CD4-positive, alpha-beta T cell treated with Interleukin-2 at 100 ng/mL for 4 hours (primary cell): ENCODE measurements around the gene RAP1GAP.

Source experiments
- DNase-seq: peaks from one replicate; pipeline ENCODE4 v3.0.0-alpha.2; 2020; ENCODE audit warnings: low spot score

RAP1GAP gene

DNA sequence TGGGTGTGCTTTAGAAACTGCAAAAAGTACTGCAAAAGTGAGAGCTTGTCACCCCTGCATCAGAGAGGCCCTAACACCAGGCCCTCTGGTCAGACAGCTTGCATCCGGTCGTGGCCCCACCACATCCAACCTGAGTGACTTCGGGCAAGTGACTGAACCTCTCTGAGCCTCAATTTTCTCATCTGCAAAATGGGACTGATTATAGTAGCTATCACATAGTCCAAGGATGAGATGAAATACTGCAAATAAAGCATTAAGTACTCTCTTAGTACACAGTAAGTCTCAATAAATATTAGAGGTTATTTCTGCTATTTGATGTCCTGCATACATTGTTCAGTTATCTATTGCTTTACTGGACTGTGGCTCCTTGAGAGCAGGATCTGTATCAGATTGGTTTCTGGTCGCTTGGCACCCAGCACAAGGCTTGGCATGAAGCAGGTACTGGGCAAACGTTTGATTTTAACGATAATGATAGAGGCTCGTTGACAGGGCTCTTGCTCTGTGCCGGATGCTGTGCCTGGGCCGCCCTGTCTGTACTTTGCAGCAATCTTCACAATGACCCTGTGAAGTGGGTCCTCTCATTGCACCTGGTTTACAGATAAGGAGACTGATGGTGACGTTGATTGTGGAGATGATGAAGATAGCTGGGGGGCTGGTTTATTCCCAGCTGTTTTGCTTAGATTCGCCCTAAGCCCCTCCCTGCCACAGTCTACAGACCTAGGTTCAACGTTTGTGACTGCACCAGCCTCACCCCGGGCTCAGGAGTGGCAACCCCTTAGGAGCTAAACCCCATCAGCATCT is 43.6 kb downstream of the RAP1GAP start:
- DNase-seq = no peak

- no peak for DNase-seq
Observed at GRCh38 chr1:21624571-21625389, 44.4 kb downstream of the RAP1GAP start.

- DNase-seq = no peak
Observed at GRCh38 chr1:21623410-21623961, 45.7 kb downstream of the RAP1GAP start.

DNA sequence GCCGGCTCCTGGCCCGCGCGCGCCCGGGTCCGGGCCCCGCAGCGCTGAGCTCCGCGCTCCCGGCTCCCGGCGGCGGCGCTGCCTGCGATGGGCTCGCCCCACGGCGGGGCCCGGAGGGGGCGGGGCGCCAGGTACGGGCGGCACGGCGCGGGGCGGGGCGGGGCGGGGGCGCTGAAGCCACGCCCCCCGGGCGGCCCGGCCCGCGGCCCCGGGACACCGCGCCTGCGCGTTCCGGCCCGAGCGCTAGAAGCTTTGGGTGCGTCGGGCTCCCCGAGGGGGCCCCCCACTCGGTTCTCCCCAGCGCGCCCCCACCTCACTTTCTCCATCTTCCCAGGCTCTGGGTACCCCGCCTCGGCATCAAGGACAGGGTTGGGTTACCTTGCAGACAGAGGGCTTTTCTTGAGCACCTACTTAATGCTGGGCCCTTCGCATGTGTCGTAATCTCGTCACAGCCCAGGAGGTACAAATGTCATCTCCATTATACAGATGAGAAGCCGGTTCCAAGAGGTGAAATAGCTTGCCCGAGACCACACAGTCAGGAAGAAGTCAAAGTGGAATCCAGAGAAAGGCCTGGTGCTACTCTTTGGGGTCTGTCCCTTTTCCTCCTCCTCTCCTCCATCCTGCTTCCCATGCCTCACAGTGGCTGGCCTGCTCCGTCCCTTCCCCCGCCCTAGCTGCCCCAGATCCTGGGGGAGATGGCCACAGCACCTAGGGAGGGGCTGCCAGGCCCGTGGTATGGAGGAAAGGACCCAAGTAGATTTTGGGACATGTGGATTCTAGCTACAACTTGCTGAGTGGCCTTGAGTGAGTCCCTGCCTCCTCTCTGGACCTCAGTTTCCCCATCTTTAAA is 46.5 kb downstream of the RAP1GAP start:
- peak; percentile 10 for DNase-seq

GRCh38 chr1:21621761-21622436 is 47.3 kb downstream of the RAP1GAP start:
- no peak for DNase-seq

DNA sequence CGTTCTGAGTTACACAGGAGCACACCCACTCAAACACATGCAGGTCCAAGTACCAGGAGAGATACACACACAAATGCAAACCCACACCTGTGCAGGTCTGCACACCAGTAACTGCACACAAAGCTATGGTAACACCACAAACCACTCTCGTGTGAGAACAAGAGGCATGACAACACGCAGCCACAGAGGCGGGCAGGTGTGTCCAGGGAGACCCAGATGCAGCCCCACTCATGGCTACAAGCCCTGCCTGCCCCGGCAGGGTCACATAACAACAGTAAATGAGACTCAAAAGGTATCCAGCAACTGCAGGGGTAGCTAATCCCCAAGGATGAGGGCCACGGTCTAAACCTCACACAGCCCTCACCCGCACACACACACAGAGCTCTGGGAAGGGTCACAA is 48.1 kb downstream of the RAP1GAP start:
- no peak for DNase-seq

DNA sequence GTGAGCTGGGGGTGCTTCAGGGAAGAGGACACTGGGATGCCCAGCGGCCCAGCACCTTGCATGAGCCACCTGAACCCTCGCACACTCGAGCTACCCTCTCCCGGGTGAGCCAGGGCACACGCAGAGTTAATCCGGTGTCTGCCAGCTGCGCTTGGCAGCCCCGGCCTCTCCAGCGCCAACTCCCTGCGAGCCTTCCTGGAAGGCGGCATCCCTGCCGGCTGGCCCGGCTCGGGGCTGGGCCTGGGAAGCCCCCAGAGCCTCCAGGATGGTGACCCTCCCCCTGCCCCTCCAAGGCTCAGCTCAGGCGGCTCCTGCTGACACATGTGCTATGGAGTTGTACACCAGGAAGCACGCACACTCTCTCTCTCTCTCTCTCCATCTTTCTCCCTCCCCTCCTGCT is 48.7 kb downstream of the RAP1GAP start:
- no peak for DNase-seq

GRCh38 chr1:21620011-21620410 is 49.1 kb downstream of the RAP1GAP start:
- DNase-seq = no peak

DNA sequence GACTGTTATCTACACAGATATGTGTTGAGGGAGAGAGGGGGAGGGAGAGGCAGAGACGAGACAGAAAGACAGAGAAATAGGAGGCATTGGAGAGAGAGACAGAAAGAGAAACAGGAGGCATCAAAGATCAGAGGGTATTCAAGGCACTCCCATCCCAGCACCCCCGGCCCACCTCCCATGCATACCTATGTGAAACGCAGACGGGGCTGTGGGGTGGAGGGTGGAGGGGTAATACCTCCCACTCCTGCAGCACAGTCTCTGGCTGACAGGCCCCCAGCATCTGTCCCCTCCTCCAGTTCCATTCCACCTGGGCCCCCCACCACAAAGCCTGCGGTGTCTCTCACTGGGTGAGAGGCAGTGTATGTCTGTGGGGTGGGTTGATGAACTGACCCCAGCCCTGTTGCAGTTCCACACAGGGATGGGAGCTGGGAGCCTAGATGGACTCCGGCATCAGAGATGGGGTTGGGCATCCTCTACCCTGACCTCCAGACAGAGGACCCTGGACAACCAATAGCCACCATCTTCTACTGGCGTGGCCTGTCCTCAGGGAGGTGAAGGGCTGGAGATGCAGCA is 49.7 kb downstream of the RAP1GAP start:
- no peak for DNase-seq

GRCh38 chr1:21618561-21619374 is 50.4 kb downstream of the RAP1GAP start:
- DNase-seq = no peak

DNA sequence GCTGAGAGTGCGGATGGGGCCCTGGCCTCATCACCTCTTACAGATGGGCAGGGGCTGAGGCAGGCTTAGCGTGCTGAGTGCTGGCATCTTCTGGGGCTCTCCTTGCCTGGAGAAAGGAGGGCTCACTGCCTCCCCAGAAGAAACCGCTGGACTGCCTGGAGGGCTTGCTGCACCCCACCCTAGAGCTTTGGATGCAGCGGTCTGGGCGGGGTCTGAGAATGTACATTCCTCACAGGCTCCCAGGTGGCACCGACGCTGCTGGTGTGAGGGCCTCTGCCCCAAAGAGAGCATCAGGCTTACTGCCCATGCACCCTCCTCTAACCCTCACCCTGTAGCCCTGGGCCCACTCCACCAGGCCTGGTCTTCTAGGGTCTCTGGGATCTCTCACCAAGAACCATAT is 51.1 kb downstream of the RAP1GAP start:
- DNase-seq = no peak

- DNase-seq = no peak
Observed at GRCh38 chr1:21617126-21617738, 51.9 kb downstream of the RAP1GAP start.

- no peak for DNase-seq
Observed at GRCh38 chr1:21616372-21616771, 52.8 kb downstream of the RAP1GAP start.

DNA sequence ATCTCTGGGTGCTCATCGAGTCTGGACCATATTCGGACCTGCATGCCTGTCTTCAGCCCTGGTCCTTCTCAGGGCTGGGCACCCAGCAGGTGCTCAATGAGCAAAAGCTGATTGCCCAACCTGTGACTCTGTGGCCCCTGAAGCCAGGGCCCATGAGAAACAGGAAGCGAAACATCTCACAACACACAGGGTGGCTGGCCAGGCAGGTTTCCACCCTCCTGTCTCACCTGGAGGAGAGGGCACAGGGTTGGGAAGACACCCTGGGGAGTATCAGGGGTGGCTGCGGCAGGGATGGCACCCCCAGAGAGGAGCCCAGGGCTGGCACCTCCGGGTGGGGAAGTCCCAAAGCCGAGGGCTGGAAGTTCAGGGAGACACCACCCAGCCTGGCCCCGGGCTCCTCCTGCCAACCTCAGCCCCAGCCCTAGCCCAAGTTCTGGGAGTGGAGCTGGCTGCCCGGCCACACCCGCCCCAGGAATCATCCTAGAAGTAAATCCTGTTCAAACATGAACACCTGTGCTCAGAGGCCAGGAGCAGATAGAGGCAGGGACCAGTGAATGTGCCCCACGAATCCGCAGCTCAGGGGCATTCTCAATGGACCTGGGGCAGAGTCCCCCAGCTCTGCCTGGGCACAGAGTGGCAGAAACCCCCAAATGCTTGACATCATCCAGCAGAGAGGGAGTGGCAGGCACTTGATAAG is 54.6 kb downstream of the RAP1GAP start:
- no peak for DNase-seq

DNA sequence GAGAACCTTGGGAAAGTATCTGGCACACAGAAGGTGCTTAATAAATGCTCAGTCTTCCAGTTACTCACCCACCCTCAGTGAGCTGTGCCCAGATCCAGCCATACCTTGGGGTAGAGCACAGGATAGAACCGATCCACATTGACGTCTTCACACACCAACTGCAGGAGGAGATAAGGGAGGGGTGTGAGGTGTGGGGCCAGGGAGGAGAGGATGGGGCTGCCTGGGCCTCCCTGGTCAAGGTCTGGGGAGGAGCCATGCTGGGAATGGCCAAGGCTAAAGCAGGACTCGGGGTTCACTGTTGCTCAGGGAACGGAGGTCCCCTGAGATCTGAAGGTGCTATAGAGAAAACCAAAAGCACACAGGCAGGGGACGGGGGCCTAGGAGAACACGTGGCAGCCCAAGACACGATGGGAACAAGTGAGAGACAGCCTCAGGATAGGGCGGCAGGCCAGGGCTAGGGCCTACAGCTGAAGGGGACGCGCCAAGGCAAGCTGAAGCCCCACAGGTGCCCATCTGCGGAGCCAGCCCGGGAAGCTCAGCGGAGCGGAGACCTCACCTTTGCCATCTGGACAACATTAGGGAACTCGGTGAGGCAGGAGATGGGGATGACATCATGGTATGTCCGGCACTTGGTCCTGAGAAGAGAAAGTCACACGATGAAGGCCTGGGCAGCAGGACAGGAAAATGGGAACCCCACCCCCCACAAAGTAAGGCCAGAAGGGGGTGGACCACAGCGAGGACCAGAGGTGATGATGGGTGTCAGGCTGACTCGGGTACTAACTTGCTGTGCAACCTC is 55.9 kb downstream of the RAP1GAP start:
- DNase-seq = no peak

DNA sequence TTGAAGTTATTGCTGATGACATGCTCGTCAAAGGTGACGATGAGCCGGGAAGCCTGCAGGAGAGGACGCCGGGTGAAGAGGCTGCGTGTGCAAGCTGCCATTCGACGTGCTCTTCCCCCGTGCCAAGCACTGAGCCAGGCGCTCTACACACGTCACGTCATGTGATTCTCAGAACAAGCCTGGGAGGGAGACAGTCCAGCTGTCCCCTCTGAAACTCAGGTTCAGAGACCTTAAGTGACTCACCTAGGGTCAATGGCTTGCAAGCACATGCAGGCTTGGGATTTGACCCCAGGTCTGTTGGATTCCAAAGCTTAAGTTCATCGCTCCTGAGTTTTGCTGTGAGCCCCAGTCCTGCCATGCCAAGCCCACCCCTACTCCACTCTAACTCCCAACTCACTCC is 57.1 kb downstream of the RAP1GAP start:
- no peak for DNase-seq

- DNase-seq = no peak
Observed at GRCh38 chr1:21610989-21611785, 58.0 kb downstream of the RAP1GAP start.

GRCh38 chr1:21610027-21610426 is 59.1 kb downstream of the RAP1GAP start:
- no peak for DNase-seq
